B cell (primary cell): ENCODE data around the gene CYP2F1. TPM values are rescaled to one million over a fixed set of nuclear protein-coding genes. Genes with fewer than 3 reads are reported as not detected.

ENCODE experiments used
- ATAC-seq: fragments of 200-7000 bp; cut with Tn5 transposase; one replicate; pipeline ENCODE4 v1.10.0; 2021; ENCODE audit warnings: low read depth, mild to moderate bottlenecking, moderate number of reproducible peaks, moderate library complexity
- CTCF ChIA-PET: fragments of 350-600 bp; sonication (Branson Sonifier 250); formaldehyde crosslinking; loops from one replicate; lab custom pipeline; 2021; ENCODE audit warnings: antibody characterized with exemption, inconsistent platforms; lab: Charles Lee
- POLR2A ChIA-PET: fragments of 350-600 bp; sonication (Branson Sonifier 250); formaldehyde crosslinking; loops from one replicate; lab custom pipeline; 2021; ENCODE audit warnings: antibody characterized with exemption; lab: Charles Lee
- DNase-seq: peaks from one replicate; pipeline ENCODE4 v3.0.0; 2013
- H2AFZ ChIP-seq: 2 replicates; pipeline ENCODE4 v1.6.1; 2012; ENCODE audit warnings: mild to moderate bottlenecking, low read depth, low read length; ENCODE audit not compliant: insufficient read depth, poor library complexity, severe bottlenecking
- H3K27ac ChIP-seq, 2 donors: 1 replicate in 1 of 2; 2 replicates in 1 of 2; pipeline ENCODE4 v1.5.1; 2012 to 2013; ENCODE audit warnings: low read length in 2 of 2, mild to moderate bottlenecking in 2 of 2, moderate library complexity in 1 of 2
- H3K27me3 ChIP-seq, 4 experiments: fragments of 200-600 bp in 1 of 4; sonication (generic) in 1 of 4; replicated peaks in 1 of 4; 1 replicate in 2 of 4; 2 replicates in 2 of 4; pipeline versions ENCODE4 v1.6.1 to v1.7.0; 2013 to 2016; ENCODE audit warnings: low read length in 3 of 4, mild to moderate bottlenecking in 2 of 4, mixed read lengths in 1 of 4, moderate library complexity in 1 of 4; ENCODE audit not compliant: insufficient read depth in 4 of 4, control insufficient read depth in 3 of 4; ENCODE audit errors: control extremely low read depth in 1 of 4
- H3K36me3 ChIP-seq, 2 experiments: replicated peaks in 1 of 2; 1 replicate in 1 of 2; 2 replicates in 1 of 2; pipeline versions ENCODE4 v1.6.1 to v1.7.1; 2013; ENCODE audit warnings: low read length in 1 of 2; ENCODE audit not compliant: insufficient read depth in 2 of 2, control insufficient read depth in 1 of 2; ENCODE audit errors: control extremely low read depth in 1 of 2, extremely low read depth in 1 of 2
- H3K4me1 ChIP-seq, 2 donors: fragments of 200-600 bp in 1 of 2; sonication (generic) in 1 of 2; 1 replicate in 1 of 2; 2 replicates in 1 of 2; pipeline versions ENCODE4 v1.5.1 to v1.6.1; 2013 to 2017; ENCODE audit warnings: low read length in 2 of 2; ENCODE audit not compliant: control insufficient read depth in 2 of 2, insufficient read depth in 2 of 2
- H3K4me2 ChIP-seq: replicated peaks from 2 replicates; pipeline ENCODE3; 2012; ENCODE audit warnings: mild to moderate bottlenecking, low read depth, low read length; ENCODE audit not compliant: poor library complexity, severe bottlenecking
- H3K4me3 ChIP-seq, 5 experiments: fragments of 200-600 bp in 1 of 5; sonication (generic) in 1 of 5; 1 replicate in 3 of 5; 2 replicates in 2 of 5; pipeline versions ENCODE4 v1.5.1 to v1.7.0; 2011 to 2016; ENCODE audit warnings: low read length in 4 of 5, mild to moderate bottlenecking in 4 of 5, low read depth in 2 of 5, control low read depth in 1 of 5, moderate library complexity in 1 of 5; ENCODE audit not compliant: insufficient read depth in 1 of 5; ENCODE audit errors: control extremely low read depth in 1 of 5, extremely low read depth in 1 of 5
- H3K79me2 ChIP-seq: fragments of 200-600 bp; sonication (generic); one replicate; pipeline ENCODE4 v1.6.0; 2016; ENCODE audit warnings: low read length; ENCODE audit not compliant: control insufficient read depth, insufficient read depth
- H3K9ac ChIP-seq: fragments of 200-600 bp; sonication (generic); 2 replicates; pipeline ENCODE4 v1.6.1; 2017; ENCODE audit warnings: mild to moderate bottlenecking, low read length, moderate library complexity
- H3K9me3 ChIP-seq, 3 donors: one replicate each; pipeline versions ENCODE4 v1.6.1 to v1.7.1; 2013; ENCODE audit warnings: low read length in 2 of 3; ENCODE audit not compliant: control insufficient read depth in 2 of 3, insufficient read depth in 1 of 3; ENCODE audit errors: control extremely low read depth in 1 of 3
- H4K20me1 ChIP-seq: 2 replicates; pipeline ENCODE4 v1.6.0; 2012; ENCODE audit warnings: mild to moderate bottlenecking, low read length; ENCODE audit not compliant: insufficient read depth, control insufficient read depth, poor library complexity, severe bottlenecking
- H3K27ac Mint-ChIP-seq: one replicate; pipeline ENCODE4 v1.8.0; 2021; ENCODE audit warnings: mixed read lengths
- H3K27me3 Mint-ChIP-seq: one replicate; pipeline ENCODE4 v1.8.0; 2021; ENCODE audit warnings: mixed read lengths
- H3K4me1 Mint-ChIP-seq: one replicate; pipeline ENCODE4 v1.8.0; 2021; ENCODE audit warnings: mixed read lengths
- H3K4me3 Mint-ChIP-seq: one replicate; pipeline ENCODE4 v1.8.0; 2021; ENCODE audit warnings: mixed read lengths
- H3K9me3 Mint-ChIP-seq: one replicate; pipeline ENCODE4 v1.8.0; 2022; ENCODE audit warnings: mixed read lengths; ENCODE audit not compliant: insufficient read depth
- CTCF ChIP-seq: fragments of 200-600 bp; IDR thresholded peaks from one replicate; pipeline ENCODE4 v1.8.0; 2022; ENCODE audit warnings: antibody characterized with exemption, mild to moderate bottlenecking
- EZH2 ChIP-seq: IDR thresholded peaks from 2 replicates; pipeline ENCODE4 v1.6.1; 2012; ENCODE audit warnings: borderline replicate concordance, low read depth, mild to moderate bottlenecking, moderate library complexity, low read length; ENCODE audit not compliant: insufficient read depth, poor library complexity, severe bottlenecking
- WGBS: methylation state at CpG from one replicate; pipeline ENCODE4 v1.1.5; 2013; ENCODE audit warnings: missing lambda C conversion rate; ENCODE audit not compliant: insufficient coverage; 5-methylcytosine and 5-hydroxymethylcytosine counted together
- intact Hi-C: fragments of 100-400 bp; cut with micrococcal nuclease; formaldehyde crosslinking; loops from one replicate; pipeline ENCODE4 v1.10.0; 2022
- polyA plus RNA-seq: library from polyadenylated mRNA; depleted of rRNA; stranded (reverse); fragments of >200 nt; gene quantifications from 2 replicates; pipeline ENCODE4 v1.2.3, GENCODE V29; 2012
- total RNA-seq, 2 donors: library from RNA; stranded (reverse); fragments of 120-200 nt in 1 of 2; gene quantifications; 1 replicate in 1 of 2; 2 replicates in 1 of 2; pipeline versions ENCODE4 v1.2.3 to v1.2.4, GENCODE V29; 2013 to 2022

Gene CYP2F1
- total and polyA plus RNA-seq, 2 donors (not counting 1 experiment from before 2014, with no cell fraction given): 0.04 TPM; not detected in 1

- 98% methylated on average over 4 of the region's 7 CpGs for WGBS
- Mint-ChIP-seq H3K9me3 (no peaks in the 10 kb centered on the region), H3K4me1 (no peaks in the 10 kb centered on the region), H3K27ac (no peak overlapping the region), H3K4me3 (no peak overlapping the region), H3K27me3 (peaks cover 16% of the 10 kb centered on the region)
- intact Hi-C loops: no loop called here
- no peak overlapping the region for H3K4me2 ChIP-seq
- no peaks in the 10 kb centered on the region for H4K20me1 ChIP-seq
- no peak overlapping the region for H3K27ac ChIP-seq
- no peak for ATAC-seq
- ChIA-PET CTCF (no interaction called here), POLR2A (no interaction called here)
- H3K9ac ChIP-seq: no peak overlapping the region
- H3K9me3 ChIP-seq: peaks cover 0 to 7% (median 5%) of the 10 kb centered on the region in 3 donors
- no peak overlapping the region for H2AFZ ChIP-seq
- H3K4me1 ChIP-seq: no peaks in the 10 kb centered on the region
- no peaks in the 10 kb centered on the region for H3K79me2 ChIP-seq
- no peak for DNase-seq
- no peaks in the 10 kb centered on the region for H3K36me3 ChIP-seq
- H3K4me3 ChIP-seq: no peak overlapping the region
- no peak for TF ChIP-seq CTCF
- TF ChIP-seq EZH2: no peak
- H3K27me3 ChIP-seq: no peaks in the 10 kb centered on the region
These were observed 39.8 kb downstream of the CYP2F1 start for GRCh38 chr19:41154060-41154459.

GRCh38 chr19:41156207-41156606, 42.0 kb downstream of the CYP2F1 start:
- intact Hi-C loops: no loop called here
- no peaks in the 10 kb centered on the region for H3K36me3 ChIP-seq
- no peak overlapping the region for H3K27ac Mint-ChIP-seq
- no peak overlapping the region for H2AFZ ChIP-seq
- H3K27me3 Mint-ChIP-seq: peaks cover 9% of the 10 kb centered on the region
- no CpG with 5 or more reads among the region's 2 CpGs for WGBS
- H3K4me3 ChIP-seq: no peak overlapping the region
- H3K27me3 ChIP-seq: no peaks in the 10 kb centered on the region
- no peak overlapping the region for H3K4me2 ChIP-seq
- H3K9me3 ChIP-seq: peaks cover 0 to 7% (median 5%) of the 10 kb centered on the region in 3 donors
- TF ChIP-seq CTCF (no peak), EZH2 (no peak)
- H3K27ac ChIP-seq: no peak overlapping the region
- no peaks in the 10 kb centered on the region for H3K4me1 ChIP-seq
- no peaks in the 10 kb centered on the region for H3K4me1 Mint-ChIP-seq
- no peak for DNase-seq
- no peak overlapping the region for H3K9ac ChIP-seq
- ChIA-PET POLR2A (no interaction called here), CTCF (no interaction called here)
- H4K20me1 ChIP-seq: no peaks in the 10 kb centered on the region
- no peak overlapping the region for H3K4me3 Mint-ChIP-seq
- no peaks in the 10 kb centered on the region for H3K9me3 Mint-ChIP-seq
- ATAC-seq: no peak
- no peaks in the 10 kb centered on the region for H3K79me2 ChIP-seq
